HTERT RPE-1 (cell line): ENCODE measurements around the gene ADAMTS9.

Experiments used
- in situ Hi-C: fragments of 300-500 bp; cut with MboI; formaldehyde crosslinking; loops from 4 replicates; pipeline ENCODE4 v1.14.3; 2020; ENCODE audit warnings: low sequenced_read_pairs

Gene ADAMTS9

GRCh38 chr3:64658001-64658400 lies 29.8 kb downstream of the ADAMTS9 start:
- in situ Hi-C loops = no loop called here

- in situ Hi-C loops = no loop called here
Measured at GRCh38 chr3:64656544-64656943, 31.3 kb downstream of the ADAMTS9 start.

- in situ Hi-C loops = no loop called here
Measured at GRCh38 chr3:64655160-64655559, 32.6 kb downstream of the ADAMTS9 start.

GRCh38 chr3:64654013-64654412 lies 33.8 kb downstream of the ADAMTS9 start:
- in situ Hi-C loops = no loop called here

GRCh38 chr3:64653101-64653500 lies 34.7 kb downstream of the ADAMTS9 start:
- in situ Hi-C loops = no loop called here

- in situ Hi-C loops = no loop called here
Measured at GRCh38 chr3:64651741-64652241, 36.0 kb downstream of the ADAMTS9 start.

GRCh38 chr3:64651303-64651702 lies 36.5 kb downstream of the ADAMTS9 start:
- in situ Hi-C loops = no loop called here

GRCh38 chr3:64650715-64651114 lies 37.1 kb downstream of the ADAMTS9 start:
- in situ Hi-C loops = no loop called here

GRCh38 chr3:64650096-64650622 lies 37.6 kb downstream of the ADAMTS9 start:
- in situ Hi-C loops = no loop called here

GRCh38 chr3:64648927-64649906 lies 38.6 kb downstream of the ADAMTS9 start:
- in situ Hi-C loops = no loop called here

GRCh38 chr3:64647825-64648224 lies 40.0 kb downstream of the ADAMTS9 start:
- in situ Hi-C loops = no loop called here

GRCh38 chr3:64645243-64645642 lies 42.6 kb downstream of the ADAMTS9 start:
- in situ Hi-C loops = no loop called here

GRCh38 chr3:64644483-64644882 lies 43.3 kb downstream of the ADAMTS9 start:
- in situ Hi-C loops = no loop called here

GRCh38 chr3:64642327-64643151 lies 45.3 kb downstream of the ADAMTS9 start:
- in situ Hi-C loops = no loop called here

- in situ Hi-C loops = no loop called here
Measured at GRCh38 chr3:64638981-64639481, 48.8 kb downstream of the ADAMTS9 start.

- in situ Hi-C loops = no loop called here
Measured at GRCh38 chr3:64638511-64638910, 49.3 kb downstream of the ADAMTS9 start.

GRCh38 chr3:64634417-64634816 lies 53.4 kb downstream of the ADAMTS9 start:
- in situ Hi-C loops = no loop called here

- in situ Hi-C loops = no loop called here
Measured at GRCh38 chr3:64631951-64632350, 55.8 kb downstream of the ADAMTS9 start.

- in situ Hi-C loops = no loop called here
Measured at GRCh38 chr3:64627471-64628321, 60.1 kb downstream of the ADAMTS9 start.

- in situ Hi-C loops = no loop called here
Measured at GRCh38 chr3:64627042-64627441, 60.8 kb downstream of the ADAMTS9 start.
